Activated gamma-delta T cell (primary cell): Measurements from ENCODE around the gene IL12B.
"Not testable (repeated sequence)": the region's sequence is repeated elsewhere in the genome, so short reads cannot be mapped to it uniquely, and the experiment has no call there.

Experiments used
- DNase-seq: peaks from one replicate; lab custom pipeline; 2025; lab: John Stamatoyannopoulos, UW

The IL12B gene

DNA sequence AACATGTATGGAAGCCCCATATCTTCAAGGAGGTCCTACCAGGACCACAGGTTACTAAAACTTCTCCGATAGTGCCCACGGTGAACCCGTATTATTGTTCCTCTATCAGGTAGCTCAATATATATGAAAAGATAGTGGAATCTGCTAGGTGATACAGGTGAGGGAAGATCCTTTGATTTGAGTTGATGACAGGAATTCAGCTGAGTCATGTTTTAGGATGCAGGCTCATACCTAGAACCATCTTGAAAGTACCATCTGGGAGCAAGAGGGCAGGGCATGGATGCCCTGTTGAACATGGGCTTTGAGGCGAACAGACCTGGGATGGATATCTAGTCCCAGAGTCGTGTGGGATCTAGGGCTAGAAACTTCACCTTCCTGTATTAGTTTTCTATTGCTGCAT is 35.4 kb downstream of the IL12B start:
- DNase-seq: no peak

DNA sequence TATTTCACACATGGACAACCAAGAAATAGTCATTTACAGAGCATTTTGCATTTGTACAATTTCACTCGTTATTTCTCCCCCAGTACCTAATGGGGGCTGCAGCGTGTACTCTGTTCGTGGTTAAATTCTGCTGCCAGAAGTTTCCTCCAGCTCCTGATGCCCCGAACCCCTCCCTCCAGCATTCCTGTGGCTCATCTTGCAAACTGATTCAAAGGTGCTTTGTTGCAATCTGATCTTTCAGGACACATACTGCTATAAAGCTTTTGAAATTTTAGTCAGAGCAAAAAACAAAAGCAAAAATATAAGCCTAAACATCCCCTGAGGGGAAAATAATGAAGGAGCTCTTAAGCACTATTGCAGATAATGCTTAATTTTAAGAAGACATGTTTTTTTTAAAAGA is 39.5 kb downstream of the IL12B start:
- no peak for DNase-seq

DNA sequence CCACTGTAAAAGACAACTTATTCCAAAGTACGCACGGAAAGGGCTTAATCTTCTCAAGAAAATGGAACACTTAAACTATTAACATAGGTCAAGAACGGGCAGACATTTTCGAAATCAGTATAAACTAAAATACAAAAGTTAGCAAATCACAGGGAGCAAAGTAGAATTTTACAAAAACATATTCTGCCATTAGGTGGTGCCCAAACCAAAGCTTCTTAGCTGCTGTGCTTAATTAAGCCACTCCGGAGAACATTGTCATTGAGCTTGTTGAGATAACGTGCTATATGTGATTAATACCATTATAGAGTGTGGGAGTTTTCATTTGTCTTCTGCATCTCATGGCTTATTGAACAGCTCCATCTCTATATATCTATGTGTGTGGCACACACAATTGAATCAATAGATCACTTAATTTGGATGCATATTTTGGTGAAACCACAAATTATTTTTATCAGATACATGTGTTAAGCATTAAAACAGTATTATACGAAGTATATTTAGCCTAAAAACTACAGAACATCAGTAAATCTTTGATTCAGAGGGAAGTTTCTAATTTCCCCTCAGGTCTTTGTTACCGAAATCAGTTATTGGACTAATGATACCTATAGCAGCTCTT is 43.8 kb downstream of the IL12B start:
- no peak for DNase-seq

DNA sequence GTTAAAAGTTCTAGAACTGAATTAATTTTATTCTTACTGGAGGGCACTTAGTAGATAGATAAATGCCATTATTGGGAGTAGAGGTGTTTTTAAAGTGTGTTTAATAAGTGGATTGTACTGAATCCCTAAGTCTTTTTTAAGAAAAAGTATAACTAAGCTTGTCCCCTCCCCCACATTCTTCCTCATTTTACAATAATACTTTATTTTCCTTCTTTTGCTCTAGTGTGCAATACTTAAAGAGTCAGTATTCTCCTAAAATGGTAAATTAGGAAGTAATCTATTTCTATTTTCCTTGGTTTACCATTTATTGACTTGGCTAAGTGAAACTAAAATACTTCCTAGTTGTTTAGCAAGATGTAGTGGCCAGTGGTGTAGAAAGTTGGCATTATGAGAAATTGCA is 55.6 kb downstream of the IL12B start:
- DNase-seq: no peak

DNA sequence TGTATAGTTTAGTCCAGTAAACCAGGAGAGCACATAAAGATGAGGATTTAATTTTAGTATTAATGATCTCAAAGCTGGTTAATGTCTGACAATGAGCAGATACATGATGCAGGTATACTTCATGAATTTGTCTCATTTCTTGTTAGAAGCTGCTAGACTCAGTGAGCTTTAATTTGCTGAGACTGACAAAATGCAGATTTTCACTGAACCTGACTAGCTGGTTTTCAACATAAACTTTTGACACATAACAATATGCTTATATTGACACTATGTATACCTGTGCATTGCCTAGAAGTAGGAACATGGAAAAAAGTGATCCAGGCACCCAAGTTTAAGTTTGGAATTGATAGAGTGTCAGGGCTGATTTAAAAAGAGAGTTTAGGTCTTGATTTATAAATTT is 56.4 kb downstream of the IL12B start:
- no peak for DNase-seq

DNA sequence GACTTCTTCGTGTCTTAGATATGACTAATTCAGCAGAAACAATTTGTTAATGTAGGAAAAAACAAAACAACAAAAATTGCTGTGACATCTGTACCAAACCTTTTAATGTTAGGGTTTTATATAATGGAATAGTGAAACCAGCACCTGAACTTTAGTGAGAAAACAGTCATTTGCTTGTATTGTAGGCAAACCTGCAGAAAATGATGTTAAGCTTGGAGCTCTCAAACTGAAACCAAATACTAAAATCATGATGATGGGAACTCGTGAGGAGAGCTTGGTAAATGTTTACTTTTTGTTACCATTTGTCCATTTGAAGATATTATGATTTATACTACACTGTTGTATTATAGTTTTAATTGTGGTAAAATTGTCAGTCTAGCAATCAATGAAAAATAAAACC is 60.6 kb downstream of the IL12B start:
- no peak for DNase-seq

DNA sequence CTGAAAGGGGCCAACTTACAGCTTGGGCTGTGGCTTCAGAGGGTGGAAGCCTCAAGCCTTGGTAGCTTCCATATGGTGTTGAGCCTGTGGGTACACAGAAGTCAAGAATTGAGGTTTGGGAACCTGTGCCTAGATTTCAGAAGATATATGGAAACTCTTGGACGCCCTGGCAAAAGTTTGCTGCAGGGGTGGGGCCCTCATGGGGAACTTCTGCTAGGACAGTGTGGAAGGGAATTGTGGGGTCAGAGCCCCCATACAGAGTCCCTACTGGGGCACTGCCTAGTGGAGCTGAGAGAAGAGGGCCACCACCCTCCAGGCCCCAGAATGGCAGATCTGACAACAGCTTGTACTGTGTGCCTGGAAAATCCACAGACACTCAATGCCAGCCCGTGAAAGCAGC is 63.5 kb downstream of the IL12B start:
- DNase-seq: not testable (repeated sequence)
